Heart left ventricle (tissue), 16 donors: ENCODE measurements around the gene MLC1. TPM values are rescaled to one million over a fixed set of nuclear protein-coding genes. Genes with fewer than 3 reads are reported as not detected.

ENCODE experiments used
- ATAC-seq, 4 donors: fragments of 200-7000 bp; cut with Tn5 transposase; one replicate each; pipeline ENCODE4 v1.9.1; 2020 to 2022; ENCODE audit warnings: moderate library complexity in 4 of 4, mild to moderate bottlenecking in 3 of 4, moderate number of reproducible peaks in 1 of 4
- DNase-seq, 5 donors: peaks; one replicate each; pipeline ENCODE4 v3.0.0-alpha.2; 2020
- H3K27ac ChIP-seq, 12 donors: fragments of 200-600 bp; sonication (generic) in 4 of 12; one replicate each; pipeline versions ENCODE4 v1.5.0 to v1.8.0; 2016 to 2022; ENCODE audit warnings: mild to moderate bottlenecking in 2 of 12
- H3K27me3 ChIP-seq, 9 donors: fragments of 200-600 bp; sonication (generic) in 2 of 9; one replicate each; pipeline versions ENCODE4 v1.5.1 to v1.8.0; 2016 to 2022; ENCODE audit warnings: mild to moderate bottlenecking in 3 of 9
- H3K36me3 ChIP-seq, 9 donors: fragments of 200-600 bp; sonication (generic) in 2 of 9; one replicate each; pipeline versions ENCODE4 v1.5.0 to v1.8.0; 2018 to 2022; ENCODE audit warnings: mild to moderate bottlenecking in 2 of 9
- H3K4me1 ChIP-seq, 12 donors: fragments of 200-600 bp; sonication (generic) in 4 of 12; one replicate each; pipeline versions ENCODE4 v1.5.0 to v1.8.0; 2016 to 2022; ENCODE audit warnings: mild to moderate bottlenecking in 3 of 12
- H3K4me3 ChIP-seq, 12 donors: fragments of 200-600 bp; sonication (generic) in 4 of 12; one replicate each; pipeline versions ENCODE4 v1.5.0 to v1.8.0; 2017 to 2022; ENCODE audit warnings: mild to moderate bottlenecking in 9 of 12, moderate library complexity in 4 of 12
- H3K9me3 ChIP-seq, 12 donors: fragments of 200-600 bp; sonication (generic) in 4 of 12; one replicate each; pipeline versions ENCODE4 v1.5.0 to v1.8.0; 2016 to 2022; ENCODE audit warnings: mild to moderate bottlenecking in 1 of 12
- CTCF ChIP-seq, 12 donors: fragments of 200-600 bp; sonication (generic) in 4 of 12; IDR thresholded peaks; one replicate each; pipeline versions ENCODE4 v1.5.0 to v1.8.0; 2018 to 2022; ENCODE audit warnings: antibody characterized with exemption in 12 of 12, mild to moderate bottlenecking in 5 of 12
- POLR2A ChIP-seq, 2 donors: fragments of 450-650 bp; IDR thresholded peaks; one replicate each; pipeline ENCODE4 v1.6.1; 2017; ENCODE audit warnings: antibody characterized with exemption in 2 of 2, mild to moderate bottlenecking in 2 of 2, moderate library complexity in 2 of 2
- WGBS, 4 donors: extraction: QIAGEN DNeasy Blood & Tissue Kit in 2 of 4; methylation state at CpG; one replicate each; pipeline versions ENCODE4 v1.1.5 to v1.1.7; 2013 to 2018; 5-methylcytosine and 5-hydroxymethylcytosine counted together
- intact Hi-C, 10 donors: fragments of 100-400 bp; cut with DNase I; formaldehyde crosslinking; loops; one replicate each; pipeline versions ENCODE4 v1.11.1 to v1.14.2; 2022
- polyA plus RNA-seq, 2 donors: library from polyadenylated mRNA; stranded (reverse); fragments of 200-250 nt; gene quantifications; one replicate each; pipeline ENCODE4 v1.2.3, GENCODE V29; 2013
- total RNA-seq, 9 donors: library from RNA; depleted of rRNA in 2 of 9; stranded (reverse); fragments of >200 nt in 2 of 9; fragmentation: NEBNext Ultra II Directional in 3 of 9; extraction: Animal tissue kit (Norgen Biotek cat#: 25700) in 3 of 9; gene quantifications; one replicate each; pipeline versions ENCODE4 v1.1.0 to v1.2.4, GENCODE V29; 2016 to 2023
- donor health status: ischemic (EF 13 %, LVEDD 7.1; RV severe dilation, severe dysfunction).
- donor health status: healthy with polysubstance abuse.
- donor health status: DM: no; HTN: yes; CAD: no.
- donor health status: DM: no; HTN: no; CAD: no.
- donor health status: ischemic (EF 25% LVEDD 6.9; RV normal size, moderate dysfunction).
- donor health status: ischemic (EF 25% LVEDD 5.7; RV mildly dilated, moderate dysfunction).
- donor health status: healthy.
- donor health status: DM: yes; HTN: yes; CAD: no.
- donor health status: ischemic (EF 35%, LVEDD 5.7; RV mildly dilated, moderate dysfunction).
- donor health status: nonischemic (EF 11% LVEDD 7.7; RV severe dilation, severe dysfunction).
- donor health status: DM: yes; HTN: yes; CAD: no.
- donor health status: PGD.
- donor health status: ischemic (EF 29% LVEDD 5.4; RV normal size, mild dysfunction).
- donor health status: nonischemic (EF 23%, LVEDD 6.1; RV moderate dilation, normal function).

Gene MLC1
- total and polyA plus RNA-seq, 11 donors = 0.03 to 0.80 (median 0.15) TPM; not detected in 5

GRCh38 chr22:50012211-50013181 lies 72.7 kb downstream of the MLC1 start, which contains the start of gene IL17REL:
Gene IL17REL (minus strand): TSS chr22:50012765. CDS start chr22:50012646, 119 bp downstream.
- Histone ChIP-seq H3K4me1 (peaks cover 0 to 22% (median 5%) of the 10 kb centered on the region in 12 donors), H3K4me3 (no peak within 1 kb of the TSS), H3K36me3 (no peaks in the 10 kb centered on the region), H3K27me3 (peaks cover 34 to 83% (median 67%) of the 10 kb centered on the region in 9 donors), H3K27ac (no peak within 1 kb of the TSS), H3K9me3 (no peaks in the 10 kb centered on the region)
- TF ChIP-seq CTCF (IDR thresholded peaks at IDR 0.05) = peak in 4 of 12 donors; percentile 9 to 24 (median 16)
- TF ChIP-seq POLR2A (IDR thresholded peaks at IDR 0.05) = no peak
- 47 to 74% (median 57%) methylated on average over 19 to 29 of the region's 29 CpGs for WGBS, 4 donors
- intact Hi-C loops = no loop called here
- DNase-seq (peak in 1 of 5 donors; percentile 55), ATAC-seq (peak in 2 of 4 donors; percentile 41 to 43)

- peaks cover 0 to 21% (median 5%) of the 10 kb centered on the region in 12 donors for H3K4me1 ChIP-seq
- intact Hi-C loops = no loop called here
- DNase-seq (no peak), ATAC-seq (no peak)
- H3K27me3 ChIP-seq = peaks cover 28 to 76% (median 64%) of the 10 kb centered on the region in 9 donors
- H3K27ac ChIP-seq = no peak overlapping the region
- H3K9me3 ChIP-seq = no peaks in the 10 kb centered on the region
- no peak overlapping the region for H3K4me3 ChIP-seq
- TF ChIP-seq POLR2A (IDR thresholded peaks at IDR 0.05) (no peak), CTCF (IDR thresholded peaks at IDR 0.05) (no peak)
- 51 to 54% (median 53%) methylated on average over 17 to 18 of the region's 18 CpGs for WGBS, 4 donors
- H3K36me3 ChIP-seq = no peaks in the 10 kb centered on the region
These were observed 73.6 kb downstream of the MLC1 start for GRCh38 chr22:50011447-50012210.

DNA sequence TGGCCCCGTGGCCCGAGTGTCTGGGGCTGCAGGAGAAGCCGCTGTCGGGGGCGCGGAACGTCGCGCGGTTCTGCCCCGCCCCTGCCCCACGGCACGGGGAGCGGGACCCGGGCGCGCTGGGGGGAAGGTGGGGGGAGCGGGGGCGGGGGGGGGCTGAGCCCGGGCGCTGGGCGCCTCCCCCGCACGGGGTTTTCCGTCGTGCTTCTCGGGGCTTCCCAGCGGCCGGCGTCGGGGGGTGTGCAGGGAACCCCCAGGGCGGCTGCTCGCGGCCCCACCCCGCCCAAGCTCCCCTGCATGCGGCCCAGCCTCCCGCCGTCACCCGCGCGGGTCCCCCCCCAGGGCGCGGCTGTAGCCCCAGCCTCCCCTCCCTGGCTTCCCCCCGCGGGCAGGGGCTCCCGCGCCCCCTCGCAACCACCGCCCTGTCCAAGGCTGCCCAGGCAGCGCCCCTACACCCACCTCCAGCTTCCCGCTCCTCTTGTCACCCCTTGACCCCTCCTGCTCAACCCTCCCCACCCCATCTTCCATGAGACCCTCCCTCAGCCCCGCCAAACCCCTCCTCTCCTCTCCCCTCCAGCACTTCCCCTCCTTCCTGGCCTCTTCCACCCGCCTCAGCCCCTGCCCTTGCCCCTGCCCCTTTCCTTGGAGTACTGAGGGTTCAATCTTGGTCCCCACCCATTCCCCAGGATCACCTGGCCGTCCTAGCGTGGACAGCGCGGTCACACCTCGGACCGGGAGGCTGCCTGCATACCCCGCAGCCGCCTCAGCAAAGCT lies 74.4 kb downstream of the MLC1 start:
- H3K27ac ChIP-seq = no peak overlapping the region
- DNase-seq (no peak), ATAC-seq (no peak)
- no peaks in the 10 kb centered on the region for H3K36me3 ChIP-seq
- TF ChIP-seq POLR2A (IDR thresholded peaks at IDR 0.05) = no peak
- no peak for TF ChIP-seq CTCF (IDR thresholded peaks at IDR 0.05)
- intact Hi-C loops = no loop called here
- WGBS, 4 donors = 5 to 9% (median 7%) methylated on average over 18 to 60 of the region's 61 CpGs
- peaks cover 25 to 69% (median 58%) of the 10 kb centered on the region in 9 donors for H3K27me3 ChIP-seq
- H3K9me3 ChIP-seq = no peaks in the 10 kb centered on the region
- peaks cover 0 to 21% (median 5%) of the 10 kb centered on the region in 12 donors for H3K4me1 ChIP-seq
- H3K4me3 ChIP-seq = peak overlapping the region in 1 of 12 donors; percentile 17
